ENCODE data around the gene UNC5CL.

Gene UNC5CL

DNA sequence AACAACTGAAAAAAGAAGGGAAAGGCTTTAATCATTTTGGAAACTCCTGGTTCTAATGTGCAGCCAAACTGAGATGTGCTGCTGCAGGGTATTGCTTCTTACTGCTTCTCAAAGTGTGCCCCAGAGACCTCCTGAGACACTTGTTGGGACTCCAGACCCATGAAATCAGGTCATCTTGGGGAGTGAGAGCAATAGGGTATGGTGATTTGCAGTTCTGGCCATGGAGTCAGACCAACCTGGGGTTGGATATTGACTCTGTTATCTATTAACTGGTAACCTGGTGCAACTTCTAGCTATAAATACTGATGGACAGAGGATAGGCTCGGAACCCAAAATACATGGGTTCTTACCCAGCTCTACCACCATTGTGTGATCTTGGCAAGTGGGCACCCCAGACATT lies 7.1 kb upstream of the UNC5CL start:
- Histone ChIP-seq H3K18ac (ENCODE audit: low read length) (no peak overlapping the region), H3K27ac (ENCODE audit: low read depth, low read length) (no peak overlapping the region), H4K8ac (ENCODE audit: low read depth, low read length) (no peak overlapping the region), H2BK5ac (ENCODE audit: low read length) (no peak overlapping the region), H3K9ac (ENCODE audit: low read length) (no peak overlapping the region), H3K56ac (ENCODE audit: low read length) (no peak overlapping the region), H3K23ac (ENCODE audit: low read length) (no peak overlapping the region), H3K36me3 (ENCODE audit: control insufficient read depth, insufficient read depth, low read length) (no peaks in the 10 kb centered on the region), H3K79me1 (ENCODE audit: low read length) (no peaks in the 10 kb centered on the region), H3K79me2 (ENCODE audit: control insufficient read depth, insufficient read depth, low read length) (no peaks in the 10 kb centered on the region), H3K4me3 (ENCODE audit: low read length) (no peak overlapping the region), H2AK5ac (ENCODE audit: low read length) (no peak overlapping the region), H2BK120ac (ENCODE audit: low read depth, low read length) (no peak overlapping the region), H3K4me1 (ENCODE audit: control insufficient read depth, low read depth, low read length) (peaks cover 10% of the 10 kb centered on the region), H3K4me2 (ENCODE audit: low read length) (no peak overlapping the region), H3K4ac (ENCODE audit: low read depth, low read length) (no peak overlapping the region), H4K5ac (ENCODE audit: low read length) (no peak overlapping the region), H3K27me3 (ENCODE audit: insufficient read depth, low read length, poor library complexity) (no peaks in the 10 kb centered on the region), H2BK15ac (replicated peaks; ENCODE audit: low read depth) (no peak overlapping the region)
- DNase-seq, result no peak
- no CpG with 5 or more reads among the region's 1 CpG for WGBS (ENCODE audit: extremely low coverage, insufficient coverage, low lambda C conversion rate)

DNA sequence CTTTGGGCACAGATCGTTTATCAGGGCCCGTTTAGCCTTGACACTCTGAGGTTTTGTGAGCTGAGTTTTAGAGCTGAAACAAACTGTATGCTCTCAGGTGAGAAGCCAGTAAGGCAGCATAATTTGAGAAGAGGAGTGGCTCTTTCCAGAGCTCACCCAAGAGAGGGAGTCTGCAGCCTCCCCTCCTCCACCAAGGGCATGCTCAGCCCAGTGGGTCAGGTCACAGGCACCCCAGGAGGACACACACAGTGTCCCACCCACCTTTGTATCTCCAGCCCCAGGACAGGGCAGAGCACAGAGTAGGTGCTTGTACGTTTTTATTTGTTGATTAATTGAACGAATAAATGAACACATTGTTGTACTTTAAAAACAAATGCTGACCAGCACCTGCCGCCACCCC lies 6.6 kb upstream of the UNC5CL start:
- H3K4me1 ChIP-seq (ENCODE audit: control insufficient read depth, low read depth, low read length), result peaks cover 10% of the 10 kb centered on the region
- H3K9ac ChIP-seq (ENCODE audit: low read length), result no peak overlapping the region
- no peak overlapping the region for H3K23ac ChIP-seq (ENCODE audit: low read length)
- no peak overlapping the region for H3K27ac ChIP-seq (ENCODE audit: low read depth, low read length)
- no peaks in the 10 kb centered on the region for H3K79me2 ChIP-seq (ENCODE audit: control insufficient read depth, insufficient read depth, low read length)
- H3K27me3 ChIP-seq (ENCODE audit: insufficient read depth, low read length, poor library complexity), result no peaks in the 10 kb centered on the region
- no peak overlapping the region for H3K56ac ChIP-seq (ENCODE audit: low read length)
- H4K8ac ChIP-seq (ENCODE audit: low read depth, low read length), result no peak overlapping the region
- H2AK5ac ChIP-seq (ENCODE audit: low read length), result no peak overlapping the region
- H3K79me1 ChIP-seq (ENCODE audit: low read length), result no peaks in the 10 kb centered on the region
- no peak for DNase-seq
- H2BK120ac ChIP-seq (ENCODE audit: low read depth, low read length), result no peak overlapping the region
- H2BK5ac ChIP-seq (ENCODE audit: low read length), result no peak overlapping the region
- no peak overlapping the region for H3K4me2 ChIP-seq (ENCODE audit: low read length)
- no CpG with 5 or more reads among the region's 5 CpGs for WGBS (ENCODE audit: extremely low coverage, insufficient coverage, low lambda C conversion rate)
- no peak overlapping the region for H3K18ac ChIP-seq (ENCODE audit: low read length)
- H3K36me3 ChIP-seq (ENCODE audit: control insufficient read depth, insufficient read depth, low read length), result no peaks in the 10 kb centered on the region
- no peak overlapping the region for H3K4ac ChIP-seq (ENCODE audit: low read depth, low read length)
- H4K5ac ChIP-seq (ENCODE audit: low read length), result no peak overlapping the region
- no peak overlapping the region for H3K4me3 ChIP-seq (ENCODE audit: low read length)
- no peak overlapping the region for H2BK15ac ChIP-seq (replicated peaks; ENCODE audit: low read depth)

DNA sequence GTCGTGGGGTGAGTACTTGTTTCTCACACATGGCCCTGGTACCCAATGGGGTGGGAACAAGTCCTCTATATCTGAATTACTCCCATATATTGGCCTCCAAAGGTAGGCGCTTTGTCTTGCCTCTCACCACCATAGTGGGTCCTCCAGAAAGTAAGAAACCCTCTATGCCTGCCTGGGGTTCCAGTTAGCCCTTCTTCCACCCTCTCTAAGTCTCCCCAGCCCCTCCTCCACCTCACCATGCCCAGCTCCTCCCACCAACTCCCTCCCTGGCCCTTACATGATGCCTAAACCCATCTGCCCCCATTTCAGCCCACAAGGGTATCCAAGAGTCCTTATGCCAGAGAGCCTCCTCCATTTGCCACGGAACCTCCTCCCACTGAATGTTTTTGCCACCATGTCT lies 4.1 kb upstream of the UNC5CL start:
- Histone ChIP-seq H3K27ac (ENCODE audit: low read depth, low read length) (no peak overlapping the region), H3K56ac (ENCODE audit: low read length) (no peak overlapping the region), H3K36me3 (ENCODE audit: control insufficient read depth, insufficient read depth, low read length) (no peaks in the 10 kb centered on the region), H2BK5ac (ENCODE audit: low read length) (no peak overlapping the region), H3K4me1 (ENCODE audit: control insufficient read depth, low read depth, low read length) (no peaks in the 10 kb centered on the region), H3K4me2 (ENCODE audit: low read length) (no peak overlapping the region), H3K18ac (ENCODE audit: low read length) (no peak overlapping the region), H4K5ac (ENCODE audit: low read length) (no peak overlapping the region), H2BK120ac (ENCODE audit: low read depth, low read length) (no peak overlapping the region), H3K79me2 (ENCODE audit: control insufficient read depth, insufficient read depth, low read length) (no peaks in the 10 kb centered on the region), H3K79me1 (ENCODE audit: low read length) (no peaks in the 10 kb centered on the region), H3K4me3 (ENCODE audit: low read length) (no peak overlapping the region), H2AK5ac (ENCODE audit: low read length) (no peak overlapping the region), H3K4ac (ENCODE audit: low read depth, low read length) (no peak overlapping the region), H3K9ac (ENCODE audit: low read length) (no peak overlapping the region), H2BK15ac (replicated peaks; ENCODE audit: low read depth) (no peak overlapping the region), H3K27me3 (ENCODE audit: insufficient read depth, low read length, poor library complexity) (no peaks in the 10 kb centered on the region), H3K23ac (ENCODE audit: low read length) (no peak overlapping the region), H4K8ac (ENCODE audit: low read depth, low read length) (no peak overlapping the region)
- no CpG with 5 or more reads among the region's 3 CpGs for WGBS (ENCODE audit: extremely low coverage, insufficient coverage, low lambda C conversion rate)
- no peak for DNase-seq

DNA sequence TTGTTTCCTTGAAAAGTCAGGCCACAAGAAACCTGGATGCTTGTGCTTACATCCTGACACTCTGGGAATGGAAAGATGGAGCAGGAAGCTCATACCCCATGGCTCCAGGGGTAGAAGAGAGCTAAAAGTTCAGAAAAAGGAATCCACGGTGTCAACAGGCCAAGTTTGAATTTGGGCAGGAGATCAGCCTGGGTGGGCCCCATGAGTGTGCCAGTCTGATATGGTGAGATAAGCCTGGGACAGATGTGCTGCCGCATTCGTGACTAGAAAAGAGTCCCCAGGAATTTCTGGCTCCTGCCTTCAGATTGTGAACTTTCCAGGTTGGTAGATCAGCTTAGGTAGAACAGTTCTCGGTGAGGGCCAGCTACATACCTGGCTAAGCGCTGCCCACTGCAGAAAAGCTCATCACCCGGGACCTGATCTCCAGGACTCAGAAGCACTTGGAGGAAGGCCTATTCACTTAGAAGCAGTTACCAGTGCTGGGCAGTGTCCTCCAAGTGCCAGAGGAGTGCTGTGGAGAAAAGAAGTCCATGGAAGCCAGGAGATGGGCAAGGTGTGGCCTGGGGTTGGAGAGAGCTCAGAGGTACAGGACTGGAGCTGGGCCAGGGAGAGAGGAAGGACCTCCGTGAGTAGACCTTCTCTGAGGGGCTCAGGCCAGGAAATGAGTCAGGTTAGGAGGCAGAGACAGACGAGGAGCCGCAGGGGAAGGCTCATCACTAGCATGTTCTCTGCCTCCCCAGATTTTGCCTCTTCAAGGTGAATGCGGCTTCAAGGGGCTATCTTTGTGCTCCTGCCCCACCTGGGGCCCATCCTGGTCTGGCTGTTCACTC lies 3.4 kb upstream of the UNC5CL start, which contains the start of gene TSPO2:
Gene TSPO2, plus strand, starts transcription at position 242 of the 830 bp plus-strand sequence. Its CDS starts 519 bp downstream, at position 761.
- Histone ChIP-seq H4K8ac (ENCODE audit: low read depth, low read length) (no peak within 1 kb of the TSS), H3K79me2 (ENCODE audit: control insufficient read depth, insufficient read depth, low read length) (no peaks in the 10 kb centered on the region), H3K9ac (ENCODE audit: low read length) (no peak within 1 kb of the TSS), H3K4me2 (ENCODE audit: low read length) (no peak within 1 kb of the TSS), H2BK5ac (ENCODE audit: low read length) (no peak within 1 kb of the TSS), H3K56ac (ENCODE audit: low read length) (no peak within 1 kb of the TSS), H3K27ac (ENCODE audit: low read depth, low read length) (no peak within 1 kb of the TSS), H2BK120ac (ENCODE audit: low read depth, low read length) (no peak within 1 kb of the TSS), H3K36me3 (ENCODE audit: control insufficient read depth, insufficient read depth, low read length) (no peaks in the 10 kb centered on the region), H3K4me1 (ENCODE audit: control insufficient read depth, low read depth, low read length) (no peaks in the 10 kb centered on the region), H3K18ac (ENCODE audit: low read length) (no peak within 1 kb of the TSS), H2BK15ac (replicated peaks; ENCODE audit: low read depth) (no peak within 1 kb of the TSS), H3K4ac (ENCODE audit: low read depth, low read length) (no peak within 1 kb of the TSS), H3K4me3 (ENCODE audit: low read length) (no peak within 1 kb of the TSS), H3K23ac (ENCODE audit: low read length) (no peak within 1 kb of the TSS), H4K5ac (ENCODE audit: low read length) (no peak within 1 kb of the TSS), H2AK5ac (ENCODE audit: low read length) (no peak within 1 kb of the TSS), H3K79me1 (ENCODE audit: low read length) (no peaks in the 10 kb centered on the region), H3K27me3 (ENCODE audit: insufficient read depth, low read length, poor library complexity) (no peaks in the 10 kb centered on the region)
- no CpG with 5 or more reads among the region's 10 CpGs for WGBS (ENCODE audit: extremely low coverage, insufficient coverage, low lambda C conversion rate)
- DNase-seq, result no peak

DNA sequence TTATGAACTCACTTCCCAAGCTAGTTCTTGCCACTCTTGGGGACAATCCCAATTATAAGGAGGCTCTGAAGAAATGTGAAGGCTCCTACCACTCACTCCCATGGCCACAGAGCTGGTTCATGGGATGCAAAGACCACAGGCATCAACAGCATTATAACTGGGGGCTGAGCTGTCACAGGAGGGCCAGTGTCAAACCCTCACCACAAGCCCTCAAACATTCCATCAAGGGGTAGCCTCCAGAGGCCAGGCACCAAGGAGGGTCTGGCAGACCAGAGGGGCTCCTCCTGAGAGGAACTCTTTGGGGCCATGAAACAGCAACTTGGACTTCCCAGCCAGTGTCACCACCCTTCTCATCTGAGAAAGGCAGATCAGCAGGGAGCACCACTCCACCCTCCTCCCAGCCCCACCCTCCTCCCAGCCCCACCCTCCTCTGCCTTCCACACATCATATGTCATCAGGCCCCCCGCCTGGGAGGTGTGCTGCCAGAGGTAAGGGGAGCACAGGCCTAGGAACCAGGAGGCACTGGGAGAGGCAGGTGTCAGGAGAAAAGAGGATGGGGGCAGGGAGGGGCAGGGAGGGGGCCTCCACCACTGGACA lies 2.0 kb upstream of the UNC5CL start:
- WGBS (ENCODE audit: extremely low coverage, insufficient coverage, low lambda C conversion rate), result no CpG with 5 or more reads among the region's 1 CpG

More for the DNA sequence above, 2.0 kb upstream of the UNC5CL start:
- H4K5ac ChIP-seq (ENCODE audit: low read length), result no peak overlapping the region
- H3K79me1 ChIP-seq (ENCODE audit: low read length), result no peaks in the 10 kb centered on the region
- no peak overlapping the region for H4K8ac ChIP-seq (ENCODE audit: low read depth, low read length)
- no peak overlapping the region for H3K56ac ChIP-seq (ENCODE audit: low read length)
- no peak overlapping the region for H3K9ac ChIP-seq (ENCODE audit: low read length)
- no peak overlapping the region for H2BK5ac ChIP-seq (ENCODE audit: low read length)
- H3K79me2 ChIP-seq (ENCODE audit: control insufficient read depth, insufficient read depth, low read length), result no peaks in the 10 kb centered on the region
- H3K4me1 ChIP-seq (ENCODE audit: control insufficient read depth, low read depth, low read length), result no peaks in the 10 kb centered on the region
- H2AK5ac ChIP-seq (ENCODE audit: low read length), result no peak overlapping the region
- no peak overlapping the region for H3K4me2 ChIP-seq (ENCODE audit: low read length)
- no peak overlapping the region for H3K4me3 ChIP-seq (ENCODE audit: low read length)
- no peak overlapping the region for H3K23ac ChIP-seq (ENCODE audit: low read length)
- no peak overlapping the region for H3K18ac ChIP-seq (ENCODE audit: low read length)
- no peaks in the 10 kb centered on the region for H3K36me3 ChIP-seq (ENCODE audit: control insufficient read depth, insufficient read depth, low read length)
- no peak overlapping the region for H3K27ac ChIP-seq (ENCODE audit: low read depth, low read length)
- no peak overlapping the region for H2BK120ac ChIP-seq (ENCODE audit: low read depth, low read length)
- DNase-seq, result no peak
- no peak overlapping the region for H2BK15ac ChIP-seq (replicated peaks; ENCODE audit: low read depth)
- no peak overlapping the region for H3K4ac ChIP-seq (ENCODE audit: low read depth, low read length)
- no peaks in the 10 kb centered on the region for H3K27me3 ChIP-seq (ENCODE audit: insufficient read depth, low read length, poor library complexity)
